Transverse colon (tissue), 3 donors: ENCODE measurements around the gene MFN1.

Source experiments
- EP300 ChIP-seq: sonication (generic); formaldehyde crosslinking; IDR thresholded peaks from one replicate; pipeline ENCODE4 v1.6.1; 2017; ENCODE audit warnings: antibody characterized with exemption, low read depth
- TF ChIP-seq, protein P1 (sequence below), 5 experiments: fragments of 200-600 bp in 3 of 5; fragments of 450-650 bp in 2 of 5; sonication (generic) in 3 of 5; IDR thresholded peaks; 1 replicate in 2 of 5; 2 replicates in 3 of 5; pipeline ENCODE4 v1.5.1; 2016 to 2017; ENCODE audit warnings: antibody characterized with exemption in 5 of 5, inconsistent platforms in 3 of 5, mild to moderate bottlenecking in 2 of 5, moderate library complexity in 1 of 5

DNA sequence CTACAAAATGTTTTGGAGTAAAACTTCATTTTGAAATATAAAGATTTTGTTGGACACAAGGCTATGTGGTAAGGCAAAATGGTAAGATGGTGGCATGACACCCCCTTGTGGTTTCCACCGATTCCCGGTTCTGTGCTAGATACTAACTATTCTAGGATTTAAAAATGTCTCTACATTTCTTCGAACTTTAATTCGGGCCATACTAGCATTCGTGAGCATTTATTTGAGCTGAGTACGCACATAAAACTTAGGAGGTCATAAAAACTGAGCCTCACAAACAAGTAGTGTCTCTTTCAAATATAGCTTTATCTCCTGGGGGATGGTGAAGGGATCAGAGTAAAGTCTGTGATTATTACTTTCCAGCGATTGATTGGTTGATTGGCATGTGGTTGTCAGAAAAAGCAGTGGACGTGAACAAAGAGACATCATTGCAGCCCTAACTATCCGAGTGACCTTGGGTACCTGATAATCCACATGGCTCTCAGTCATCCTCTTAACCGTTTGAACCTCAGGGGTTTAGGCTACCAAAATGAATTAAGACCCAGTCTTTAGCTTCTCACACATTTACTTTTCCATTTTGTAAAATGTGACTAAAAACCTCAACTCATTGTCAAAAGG is 25.7 kb upstream of the MFN1 start:
- TF ChIP-seq EP300 = no peak
- TF ChIP-seq, protein P1, sequence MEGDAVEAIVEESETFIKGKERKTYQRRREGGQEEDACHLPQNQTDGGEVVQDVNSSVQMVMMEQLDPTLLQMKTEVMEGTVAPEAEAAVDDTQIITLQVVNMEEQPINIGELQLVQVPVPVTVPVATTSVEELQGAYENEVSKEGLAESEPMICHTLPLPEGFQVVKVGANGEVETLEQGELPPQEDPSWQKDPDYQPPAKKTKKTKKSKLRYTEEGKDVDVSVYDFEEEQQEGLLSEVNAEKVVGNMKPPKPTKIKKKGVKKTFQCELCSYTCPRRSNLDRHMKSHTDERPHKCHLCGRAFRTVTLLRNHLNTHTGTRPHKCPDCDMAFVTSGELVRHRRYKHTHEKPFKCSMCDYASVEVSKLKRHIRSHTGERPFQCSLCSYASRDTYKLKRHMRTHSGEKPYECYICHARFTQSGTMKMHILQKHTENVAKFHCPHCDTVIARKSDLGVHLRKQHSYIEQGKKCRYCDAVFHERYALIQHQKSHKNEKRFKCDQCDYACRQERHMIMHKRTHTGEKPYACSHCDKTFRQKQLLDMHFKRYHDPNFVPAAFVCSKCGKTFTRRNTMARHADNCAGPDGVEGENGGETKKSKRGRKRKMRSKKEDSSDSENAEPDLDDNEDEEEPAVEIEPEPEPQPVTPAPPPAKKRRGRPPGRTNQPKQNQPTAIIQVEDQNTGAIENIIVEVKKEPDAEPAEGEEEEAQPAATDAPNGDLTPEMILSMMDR (IDR thresholded peaks at IDR 0.05) = peak; percentile 30 to 37 (median 37)
